Natural killer cell (primary cell): ENCODE data around the gene GRIN2A. TPM values are rescaled to one million over a fixed set of nuclear protein-coding genes. Genes with fewer than 3 reads are reported as not detected.

ENCODE experiments used
- ATAC-seq, 3 donors: fragments of 150-1000 bp in 2 of 3; fragments of 200-7000 bp in 1 of 3; cut with Tn5 transposase; 1 replicate in 1 of 3; 2 replicates in 2 of 3; pipeline ENCODE4 v1.10.0; 2021; ENCODE audit warnings: mild to moderate bottlenecking in 2 of 3, moderate library complexity in 2 of 3
- DNase-seq, 2 donors: peaks; one replicate each; pipeline versions ENCODE4 v3.0.0 to v3.0.0-alpha.2; 2013 to 2021; ENCODE audit warnings: mixed read lengths in 1 of 2
- H3K27ac ChIP-seq: one replicate; pipeline ENCODE4 v1.5.1; 2013; ENCODE audit warnings: mild to moderate bottlenecking, low read length
- H3K27me3 ChIP-seq: one replicate; pipeline ENCODE4 v1.6.1; 2013; ENCODE audit warnings: low read length; ENCODE audit not compliant: control insufficient read depth, insufficient read depth
- H3K36me3 ChIP-seq: one replicate; pipeline ENCODE4 v1.6.1; 2013; ENCODE audit warnings: low read length; ENCODE audit not compliant: control insufficient read depth, insufficient read depth
- H3K4me1 ChIP-seq: one replicate; pipeline ENCODE4 v1.6.1; 2013; ENCODE audit warnings: low read length; ENCODE audit not compliant: control insufficient read depth, insufficient read depth
- H3K4me3 ChIP-seq: one replicate; pipeline ENCODE4 v1.5.1; 2013; ENCODE audit warnings: low read length
- H3K9me3 ChIP-seq: one replicate; pipeline ENCODE4 v1.6.1; 2013; ENCODE audit warnings: low read length; ENCODE audit not compliant: control insufficient read depth, insufficient read depth
- H3K27ac Mint-ChIP-seq, 2 donors: one replicate each; pipeline ENCODE4 v1.8.0; 2022; ENCODE audit warnings: mild to moderate bottlenecking in 2 of 2, mixed read lengths in 2 of 2, moderate library complexity in 1 of 2
- H3K27me3 Mint-ChIP-seq, 2 donors: one replicate each; pipeline ENCODE4 v1.8.0; 2022; ENCODE audit warnings: low read depth in 2 of 2, mixed read lengths in 2 of 2
- H3K36me3 Mint-ChIP-seq: one replicate; pipeline ENCODE4 v1.8.0; 2022; ENCODE audit warnings: mixed read lengths
- H3K4me1 Mint-ChIP-seq, 2 donors: one replicate each; pipeline ENCODE4 v1.8.0; 2022; ENCODE audit warnings: mixed read lengths in 2 of 2
- H3K4me3 Mint-ChIP-seq: one replicate; pipeline ENCODE4 v1.8.0; 2022; ENCODE audit warnings: mild to moderate bottlenecking, moderate library complexity, mixed read lengths
- H3K9me3 Mint-ChIP-seq, 2 donors: one replicate each; pipeline ENCODE4 v1.8.0; 2022; ENCODE audit warnings: mixed read lengths in 2 of 2
- CTCF ChIP-seq: fragments of 200-600 bp; IDR thresholded peaks from one replicate; pipeline ENCODE4 v1.8.0; 2022; ENCODE audit warnings: antibody characterized with exemption
- WGBS: methylation state at CpG from one replicate; pipeline ENCODE4 v1.1.7; 2013; ENCODE audit warnings: missing lambda C conversion rate; ENCODE audit not compliant: insufficient coverage; 5-methylcytosine and 5-hydroxymethylcytosine counted together
- intact Hi-C: fragments of 100-400 bp; cut with micrococcal nuclease; formaldehyde crosslinking; loops from one replicate; pipeline ENCODE4 v1.14.2; 2022
- total RNA-seq, 4 donors: library from RNA; stranded (reverse); fragments of 120-200 nt in 1 of 4; gene quantifications; one replicate each; pipeline versions ENCODE4 v1.2.3 to v1.2.4, GENCODE V29; 2013 to 2022

The GRIN2A gene
- total RNA-seq, 3 donors from 2014 or later (not counting 1 experiment from before 2014, with no cell fraction given) = not detected

- DNase-seq (no peak), ATAC-seq (peak in 1 of 3 donors; percentile 24)
- 100% methylated on average over 1 of the region's 1 CpG for WGBS
- peaks cover 0 to 2% of the 10 kb centered on the region in 2 donors for H3K27me3 Mint-ChIP-seq
- H3K36me3 ChIP-seq = no peaks in the 10 kb centered on the region
- H3K4me1 Mint-ChIP-seq = no peaks in the 10 kb centered on the region
- peaks cover 4 to 6% of the 10 kb centered on the region in 2 donors for H3K9me3 Mint-ChIP-seq
- H3K4me3 Mint-ChIP-seq = no peak overlapping the region
- TF ChIP-seq CTCF = no peak
- no peak overlapping the region for H3K27ac ChIP-seq
- H3K4me3 ChIP-seq = no peak overlapping the region
- H3K9me3 ChIP-seq = no peaks in the 10 kb centered on the region
- no peak overlapping the region for H3K27ac Mint-ChIP-seq
- no peaks in the 10 kb centered on the region for H3K36me3 Mint-ChIP-seq
- no peaks in the 10 kb centered on the region for H3K27me3 ChIP-seq
- no peaks in the 10 kb centered on the region for H3K4me1 ChIP-seq
- intact Hi-C loops = no loop called here
Measured at GRCh38 chr16:9801651-9802050, 380.6 kb downstream of the GRIN2A start.

- DNase-seq (no peak), ATAC-seq (no peak)
- Histone ChIP-seq H3K4me3 (no peak overlapping the region), H3K36me3 (no peaks in the 10 kb centered on the region), H3K27ac (no peak overlapping the region), H3K9me3 (no peaks in the 10 kb centered on the region), H3K4me1 (no peaks in the 10 kb centered on the region), H3K27me3 (no peaks in the 10 kb centered on the region)
- H3K9me3 Mint-ChIP-seq = peaks cover 0 to 3% of the 10 kb centered on the region in 2 donors
- H3K27ac Mint-ChIP-seq = no peak overlapping the region
- no peaks in the 10 kb centered on the region for H3K36me3 Mint-ChIP-seq
- peaks cover 0 to 2% of the 10 kb centered on the region in 2 donors for H3K27me3 Mint-ChIP-seq
- TF ChIP-seq CTCF = no peak
- no peak overlapping the region for H3K4me3 Mint-ChIP-seq
- WGBS = 84% methylated on average over 6 of the region's 6 CpGs
- no peaks in the 10 kb centered on the region for H3K4me1 Mint-ChIP-seq
- intact Hi-C loops = no loop called here
Measured at GRCh38 chr16:9800186-9800738, 382.0 kb downstream of the GRIN2A start.

GRCh38 chr16:9798952-9799580 lies 383.2 kb downstream of the GRIN2A start:
- H3K27ac Mint-ChIP-seq = no peak overlapping the region
- no peaks in the 10 kb centered on the region for H3K4me1 Mint-ChIP-seq
- intact Hi-C loops = no loop called here
- no peak overlapping the region for H3K27ac ChIP-seq
- WGBS = 83% methylated on average over 6 of the region's 8 CpGs
- no peak for DNase-seq
- no peaks in the 10 kb centered on the region for H3K36me3 ChIP-seq
- H3K36me3 Mint-ChIP-seq = no peaks in the 10 kb centered on the region
- no peaks in the 10 kb centered on the region for H3K9me3 ChIP-seq
- H3K9me3 Mint-ChIP-seq = peaks cover 0 to 6% of the 10 kb centered on the region in 2 donors
- no peak overlapping the region for H3K4me3 Mint-ChIP-seq
- no peak for TF ChIP-seq CTCF
- no peaks in the 10 kb centered on the region for H3K27me3 ChIP-seq
- H3K4me3 ChIP-seq = no peak overlapping the region
- H3K27me3 Mint-ChIP-seq = peaks cover 0 to 2% of the 10 kb centered on the region in 2 donors
- no peak for ATAC-seq
- H3K4me1 ChIP-seq = no peaks in the 10 kb centered on the region

- Histone ChIP-seq H3K9me3 (no peaks in the 10 kb centered on the region), H3K4me3 (no peak overlapping the region), H3K27ac (no peak overlapping the region), H3K36me3 (no peaks in the 10 kb centered on the region), H3K27me3 (no peaks in the 10 kb centered on the region), H3K4me1 (no peaks in the 10 kb centered on the region)
- no peak for TF ChIP-seq CTCF
- Mint-ChIP-seq H3K27me3 (peaks cover 0 to 2% of the 10 kb centered on the region in 2 donors), H3K4me3 (no peak overlapping the region), H3K9me3 (peaks cover 0 to 6% of the 10 kb centered on the region in 2 donors), H3K36me3 (no peaks in the 10 kb centered on the region), H3K4me1 (no peaks in the 10 kb centered on the region), H3K27ac (no peak overlapping the region)
- no peak for DNase-seq
- intact Hi-C loops = no loop called here
- no peak for ATAC-seq
- WGBS = 56% methylated on average over 1 of the region's 1 CpG
Measured at GRCh38 chr16:9798474-9798873, 383.8 kb downstream of the GRIN2A start.
